ENCODE measurements around the gene SORCS2.

Gene SORCS2

GRCh38 chr4:7625071-7625470, 432.7 kb downstream of the SORCS2 start:
- H3K9ac ChIP-seq (ENCODE audit: low read length in 2 of 2), result no peak overlapping the region
- H3K4me3 ChIP-seq (ENCODE audit: low read length in 2 of 2), result no peak overlapping the region
- H3K4me1 ChIP-seq (ENCODE audit: control insufficient read depth, insufficient read depth, low read length), result no peaks in the 10 kb centered on the region
- no peaks in the 10 kb centered on the region for H3K27me3 ChIP-seq (ENCODE audit: control insufficient read depth in 1 of 2, insufficient read depth in 2 of 2, low read length in 2 of 2)
- H3K9me3 ChIP-seq (ENCODE audit: control insufficient read depth in 2 of 2, low read length in 2 of 2), result no peaks in the 10 kb centered on the region
- no peak overlapping the region for H3K27ac ChIP-seq (ENCODE audit: low read length)
- no peaks in the 10 kb centered on the region for H3K36me3 ChIP-seq (ENCODE audit: control insufficient read depth in 2 of 2, insufficient read depth in 2 of 2, low read length in 2 of 2)

GRCh38 chr4:7626531-7626930, 434.2 kb downstream of the SORCS2 start:
- H3K27me3 ChIP-seq (ENCODE audit: control insufficient read depth in 1 of 2, insufficient read depth in 2 of 2, low read length in 2 of 2), result no peaks in the 10 kb centered on the region
- no peaks in the 10 kb centered on the region for H3K9me3 ChIP-seq (ENCODE audit: control insufficient read depth in 2 of 2, low read length in 2 of 2)
- no peaks in the 10 kb centered on the region for H3K36me3 ChIP-seq (ENCODE audit: control insufficient read depth in 2 of 2, insufficient read depth in 2 of 2, low read length in 2 of 2)
- H3K9ac ChIP-seq (ENCODE audit: low read length in 2 of 2), result no peak overlapping the region
- H3K4me3 ChIP-seq (ENCODE audit: low read length in 2 of 2), result no peak overlapping the region
- peaks cover 13% of the 10 kb centered on the region for H3K4me1 ChIP-seq (ENCODE audit: control insufficient read depth, insufficient read depth, low read length)
- H3K27ac ChIP-seq (ENCODE audit: low read length), result no peak overlapping the region

GRCh38 chr4:7627251-7628250, 435.2 kb downstream of the SORCS2 start:
- Histone ChIP-seq H3K27ac (ENCODE audit: low read length) (no peak overlapping the region), H3K4me1 (ENCODE audit: control insufficient read depth, insufficient read depth, low read length) (peaks cover 13% of the 10 kb centered on the region), H3K9ac (ENCODE audit: low read length in 2 of 2) (no peak overlapping the region), H3K27me3 (ENCODE audit: control insufficient read depth in 1 of 2, insufficient read depth in 2 of 2, low read length in 2 of 2) (peaks cover 0 to 7% of the 10 kb centered on the region in 2 donors), H3K36me3 (ENCODE audit: control insufficient read depth in 2 of 2, insufficient read depth in 2 of 2, low read length in 2 of 2) (no peaks in the 10 kb centered on the region), H3K4me3 (ENCODE audit: low read length in 2 of 2) (no peak overlapping the region), H3K9me3 (ENCODE audit: control insufficient read depth in 2 of 2, low read length in 2 of 2) (no peaks in the 10 kb centered on the region)

GRCh38 chr4:7628432-7628831, 436.1 kb downstream of the SORCS2 start:
- H3K27ac ChIP-seq (ENCODE audit: low read length), result no peak overlapping the region
- no peak overlapping the region for H3K4me3 ChIP-seq (ENCODE audit: low read length in 2 of 2)
- H3K36me3 ChIP-seq (ENCODE audit: control insufficient read depth in 2 of 2, insufficient read depth in 2 of 2, low read length in 2 of 2), result no peaks in the 10 kb centered on the region
- H3K4me1 ChIP-seq (ENCODE audit: control insufficient read depth, insufficient read depth, low read length), result peaks cover 13% of the 10 kb centered on the region
- H3K9me3 ChIP-seq (ENCODE audit: control insufficient read depth in 2 of 2, low read length in 2 of 2), result no peaks in the 10 kb centered on the region
- H3K27me3 ChIP-seq (ENCODE audit: control insufficient read depth in 1 of 2, insufficient read depth in 2 of 2, low read length in 2 of 2), result peaks cover 4 to 9% of the 10 kb centered on the region in 2 donors
- no peak overlapping the region for H3K9ac ChIP-seq (ENCODE audit: low read length in 2 of 2)

- Histone ChIP-seq H3K27ac (ENCODE audit: low read length) (no peak overlapping the region), H3K4me3 (ENCODE audit: low read length in 2 of 2) (no peak overlapping the region), H3K36me3 (ENCODE audit: control insufficient read depth in 2 of 2, insufficient read depth in 2 of 2, low read length in 2 of 2) (no peaks in the 10 kb centered on the region), H3K9ac (ENCODE audit: low read length in 2 of 2) (no peak overlapping the region), H3K4me1 (ENCODE audit: control insufficient read depth, insufficient read depth, low read length) (peaks cover 13% of the 10 kb centered on the region), H3K27me3 (ENCODE audit: control insufficient read depth in 1 of 2, insufficient read depth in 2 of 2, low read length in 2 of 2) (peaks cover 6 to 9% of the 10 kb centered on the region in 2 donors), H3K9me3 (ENCODE audit: control insufficient read depth in 2 of 2, low read length in 2 of 2) (no peaks in the 10 kb centered on the region)
Observed at GRCh38 chr4:7629501-7630254, 437.3 kb downstream of the SORCS2 start.

GRCh38 chr4:7630568-7631287, 438.4 kb downstream of the SORCS2 start:
- peaks cover 13% of the 10 kb centered on the region for H3K4me1 ChIP-seq (ENCODE audit: control insufficient read depth, insufficient read depth, low read length)
- H3K9me3 ChIP-seq (ENCODE audit: control insufficient read depth in 2 of 2, low read length in 2 of 2), result no peaks in the 10 kb centered on the region
- H3K27ac ChIP-seq (ENCODE audit: low read length), result peak overlapping the region; percentile 31
- H3K36me3 ChIP-seq (ENCODE audit: control insufficient read depth in 2 of 2, insufficient read depth in 2 of 2, low read length in 2 of 2), result no peaks in the 10 kb centered on the region
- H3K4me3 ChIP-seq (ENCODE audit: low read length in 2 of 2), result peak overlapping the region; percentile 36 to 60
- H3K27me3 ChIP-seq (ENCODE audit: control insufficient read depth in 1 of 2, insufficient read depth in 2 of 2, low read length in 2 of 2), result peaks cover 6 to 9% of the 10 kb centered on the region in 2 donors
- H3K9ac ChIP-seq (ENCODE audit: low read length in 2 of 2), result no peak overlapping the region

GRCh38 chr4:7631288-7632014, 439.1 kb downstream of the SORCS2 start:
- H3K9ac ChIP-seq (ENCODE audit: low read length in 2 of 2), result no peak overlapping the region
- H3K9me3 ChIP-seq (ENCODE audit: control insufficient read depth in 2 of 2, low read length in 2 of 2), result no peaks in the 10 kb centered on the region
- peaks cover 13% of the 10 kb centered on the region for H3K4me1 ChIP-seq (ENCODE audit: control insufficient read depth, insufficient read depth, low read length)
- peak overlapping the region in 1 of 2 donors; percentile 60 for H3K4me3 ChIP-seq (ENCODE audit: low read length in 2 of 2)
- H3K36me3 ChIP-seq (ENCODE audit: control insufficient read depth in 2 of 2, insufficient read depth in 2 of 2, low read length in 2 of 2), result no peaks in the 10 kb centered on the region
- peaks cover 6 to 9% of the 10 kb centered on the region in 2 donors for H3K27me3 ChIP-seq (ENCODE audit: control insufficient read depth in 1 of 2, insufficient read depth in 2 of 2, low read length in 2 of 2)
- no peak overlapping the region for H3K27ac ChIP-seq (ENCODE audit: low read length)

GRCh38 chr4:7632341-7632740, 440.0 kb downstream of the SORCS2 start:
- peaks cover 8 to 9% of the 10 kb centered on the region in 2 donors for H3K27me3 ChIP-seq (ENCODE audit: control insufficient read depth in 1 of 2, insufficient read depth in 2 of 2, low read length in 2 of 2)
- H3K4me3 ChIP-seq (ENCODE audit: low read length in 2 of 2), result no peak overlapping the region
- H3K27ac ChIP-seq (ENCODE audit: low read length), result no peak overlapping the region
- H3K9me3 ChIP-seq (ENCODE audit: control insufficient read depth in 2 of 2, low read length in 2 of 2), result no peaks in the 10 kb centered on the region
- no peaks in the 10 kb centered on the region for H3K36me3 ChIP-seq (ENCODE audit: control insufficient read depth in 2 of 2, insufficient read depth in 2 of 2, low read length in 2 of 2)
- peaks cover 13% of the 10 kb centered on the region for H3K4me1 ChIP-seq (ENCODE audit: control insufficient read depth, insufficient read depth, low read length)
- no peak overlapping the region for H3K9ac ChIP-seq (ENCODE audit: low read length in 2 of 2)

GRCh38 chr4:7632971-7633370, 440.6 kb downstream of the SORCS2 start:
- no peak overlapping the region for H3K9ac ChIP-seq (ENCODE audit: low read length in 2 of 2)
- H3K27ac ChIP-seq (ENCODE audit: low read length), result no peak overlapping the region
- peaks cover 13% of the 10 kb centered on the region for H3K4me1 ChIP-seq (ENCODE audit: control insufficient read depth, insufficient read depth, low read length)
- H3K9me3 ChIP-seq (ENCODE audit: control insufficient read depth in 2 of 2, low read length in 2 of 2), result no peaks in the 10 kb centered on the region
- H3K4me3 ChIP-seq (ENCODE audit: low read length in 2 of 2), result no peak overlapping the region
- H3K27me3 ChIP-seq (ENCODE audit: control insufficient read depth in 1 of 2, insufficient read depth in 2 of 2, low read length in 2 of 2), result peaks cover 8 to 9% of the 10 kb centered on the region in 2 donors
- H3K36me3 ChIP-seq (ENCODE audit: control insufficient read depth in 2 of 2, insufficient read depth in 2 of 2, low read length in 2 of 2), result no peaks in the 10 kb centered on the region

Data from stomach smooth muscle (tissue), 2 donors.